Neural cell (in vitro differentiated cells): ENCODE data around the gene ZFYVE28.

Experiments
- CTCF ChIP-seq: fragments of 450-650 bp; IDR thresholded peaks from 2 replicates; pipeline ENCODE4 v1.5.1; 2014; ENCODE audit warnings: antibody characterized with exemption, mild to moderate bottlenecking, moderate library complexity; ENCODE audit not compliant: poor library complexity, severe bottlenecking
- EP300 ChIP-seq: fragments of 450-650 bp; conservative IDR thresholded peaks from 2 replicates; pipeline ENCODE4 v1.6.1; 2014; ENCODE audit warnings: antibody characterized with exemption, mild to moderate bottlenecking, moderate library complexity; ENCODE audit not compliant: poor library complexity, severe bottlenecking
- EZH2 ChIP-seq: fragments of 200-600, 300-800 bp; shearing (Covaris generic), sonication (generic); IDR thresholded peaks from 2 replicates; pipeline ENCODE4 v1.6.1; 2014; ENCODE audit warnings: antibody characterized with exemption, low read length, borderline replicate concordance, mild to moderate bottlenecking; ENCODE audit not compliant: insufficient read depth, poor library complexity, severe bottlenecking
- POLR2AphosphoS5 ChIP-seq: IDR thresholded peaks from 2 replicates; pipeline ENCODE4 v1.6.1; 2012
- RAD21 ChIP-seq: fragments of 450-650 bp; conservative IDR thresholded peaks from 2 replicates; pipeline ENCODE4 v1.6.1; 2014; ENCODE audit warnings: antibody characterized with exemption, mild to moderate bottlenecking, moderate library complexity
- REST ChIP-seq: IDR thresholded peaks from 2 replicates; pipeline ENCODE4 v1.6.1; 2012; ENCODE audit warnings: borderline replicate concordance
- SMC3 ChIP-seq: fragments of 450-650 bp; conservative IDR thresholded peaks from 2 replicates; pipeline ENCODE4 v1.6.1; 2014; ENCODE audit warnings: antibody characterized with exemption, mild to moderate bottlenecking, moderate library complexity; ENCODE audit not compliant: poor library complexity
- TAF1 ChIP-seq: IDR thresholded peaks from 2 replicates; pipeline ENCODE4 v1.6.1; 2012; ENCODE audit warnings: low read depth

GRCh38 chr4:2331043-2331420, 87.4 kb downstream of the ZFYVE28 start:
- TF ChIP-seq CTCF = no peak
- no peak for TF ChIP-seq EZH2
- TF ChIP-seq POLR2AphosphoS5 = no peak
- TF ChIP-seq REST = no peak
- no peak for TF ChIP-seq SMC3
- no peak for TF ChIP-seq TAF1
- TF ChIP-seq EP300 = no peak
- no peak for TF ChIP-seq RAD21
